RWPE1 (cell line): ENCODE results near the gene CDH6.

Source experiments
- CTCF ChIA-PET: fragments of 350-600 bp; sonication (Branson Sonifier 250); formaldehyde crosslinking; extraction: SDS; loops from one replicate; lab custom pipeline; 2021; lab: Yijun Ruan, JAX
- POLR2A ChIA-PET: fragments of 400-600 bp; formaldehyde crosslinking; extraction: SDS; loops from one replicate; lab custom pipeline; 2020; ENCODE audit warnings: antibody characterized with exemption; ENCODE audit not compliant: low non-redundant PET; lab: Yijun Ruan, JAX
- DNase-seq: peaks from one replicate; pipeline ENCODE4 v3.0.0; 2012; ENCODE audit warnings: low spot score
- H3K27ac ChIP-seq: fragments of 450-650 bp; 2 replicates; pipeline ENCODE4 v1.5.1; 2017
- TF ChIP-seq, protein P1 (sequence below): fragments of 450-650 bp; conservative IDR thresholded peaks from 2 replicates; pipeline ENCODE4 v1.5.1; 2017; ENCODE audit warnings: low read depth, mild to moderate bottlenecking

Gene CDH6

GRCh38 chr5:31378136-31378535 is 184.7 kb downstream of the CDH6 start:
- ChIA-PET POLR2A (no interaction called here), CTCF (no interaction called here)
- no peak overlapping the region for H3K27ac ChIP-seq
- DNase-seq: no peak
- TF ChIP-seq, protein P1, sequence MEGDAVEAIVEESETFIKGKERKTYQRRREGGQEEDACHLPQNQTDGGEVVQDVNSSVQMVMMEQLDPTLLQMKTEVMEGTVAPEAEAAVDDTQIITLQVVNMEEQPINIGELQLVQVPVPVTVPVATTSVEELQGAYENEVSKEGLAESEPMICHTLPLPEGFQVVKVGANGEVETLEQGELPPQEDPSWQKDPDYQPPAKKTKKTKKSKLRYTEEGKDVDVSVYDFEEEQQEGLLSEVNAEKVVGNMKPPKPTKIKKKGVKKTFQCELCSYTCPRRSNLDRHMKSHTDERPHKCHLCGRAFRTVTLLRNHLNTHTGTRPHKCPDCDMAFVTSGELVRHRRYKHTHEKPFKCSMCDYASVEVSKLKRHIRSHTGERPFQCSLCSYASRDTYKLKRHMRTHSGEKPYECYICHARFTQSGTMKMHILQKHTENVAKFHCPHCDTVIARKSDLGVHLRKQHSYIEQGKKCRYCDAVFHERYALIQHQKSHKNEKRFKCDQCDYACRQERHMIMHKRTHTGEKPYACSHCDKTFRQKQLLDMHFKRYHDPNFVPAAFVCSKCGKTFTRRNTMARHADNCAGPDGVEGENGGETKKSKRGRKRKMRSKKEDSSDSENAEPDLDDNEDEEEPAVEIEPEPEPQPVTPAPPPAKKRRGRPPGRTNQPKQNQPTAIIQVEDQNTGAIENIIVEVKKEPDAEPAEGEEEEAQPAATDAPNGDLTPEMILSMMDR: no peak
